Thymus (tissue), 11 donors: Measurements from ENCODE around the gene DYNC1H1. TPM values are rescaled to one million over a fixed set of nuclear protein-coding genes. Genes with fewer than 3 reads are reported as not detected.
"Not testable (repeated sequence)": the region's sequence is repeated elsewhere in the genome, so short reads cannot be mapped to it uniquely, and the experiment has no call there.

Experiments
- DNase-seq, 9 donors: peaks; one replicate each; pipeline ENCODE4 v3.0.0-alpha.2; 2013; ENCODE audit warnings: low spot score in 9 of 9, low read depth in 6 of 9, missing footprints in 1 of 9
- H3K27ac ChIP-seq, 2 donors: one replicate each; pipeline ENCODE4 v1.5.1; 2013; ENCODE audit warnings: control low read depth in 1 of 2, low read depth in 1 of 2, low read length in 1 of 2, mild to moderate bottlenecking in 1 of 2, moderate library complexity in 1 of 2
- H3K27me3 ChIP-seq, 2 donors: one replicate each; pipeline ENCODE4 v1.5.1; 2013; ENCODE audit warnings: low read length in 1 of 2; ENCODE audit not compliant: control insufficient read depth in 2 of 2, insufficient read depth in 1 of 2
- H3K36me3 ChIP-seq, 2 donors: one replicate each; pipeline ENCODE4 v1.5.1; 2013; ENCODE audit warnings: low read length in 1 of 2, mild to moderate bottlenecking in 1 of 2, moderate library complexity in 1 of 2; ENCODE audit not compliant: control insufficient read depth in 2 of 2, insufficient read depth in 2 of 2
- H3K4me1 ChIP-seq, 2 donors: one replicate each; pipeline ENCODE4 v1.5.1; 2013; ENCODE audit warnings: low read length in 2 of 2; ENCODE audit not compliant: control insufficient read depth in 2 of 2, insufficient read depth in 2 of 2
- H3K4me3 ChIP-seq, 2 donors: one replicate each; pipeline ENCODE4 v1.5.1; 2013; ENCODE audit warnings: low read length in 2 of 2, control low read depth in 1 of 2, mild to moderate bottlenecking in 1 of 2
- H3K9me3 ChIP-seq, 2 donors: one replicate each; pipeline ENCODE4 v1.5.1; 2013; ENCODE audit warnings: low read length in 1 of 2, mild to moderate bottlenecking in 1 of 2; ENCODE audit not compliant: control insufficient read depth in 2 of 2, insufficient read depth in 1 of 2
- WGBS: extraction: QIAGEN DNeasy Blood & Tissue Kit; methylation state at CpG from one replicate; pipeline ENCODE4 v1.1.7; 2013; 5-methylcytosine and 5-hydroxymethylcytosine counted together
- polyA plus RNA-seq: library from polyadenylated mRNA; stranded (reverse); fragments of 200-250 nt; gene quantifications from one replicate; pipeline ENCODE4 v1.2.3, GENCODE V29; 2013
- total RNA-seq: library from RNA; stranded (reverse); fragments of 120-200 nt; gene quantifications from one replicate; pipeline ENCODE4 v1.2.4, GENCODE V29; 2013
- donor health status: healthy.

The DYNC1H1 gene
- total and polyA plus RNA-seq, 2 donors, result 111 to 114 TPM

DNA sequence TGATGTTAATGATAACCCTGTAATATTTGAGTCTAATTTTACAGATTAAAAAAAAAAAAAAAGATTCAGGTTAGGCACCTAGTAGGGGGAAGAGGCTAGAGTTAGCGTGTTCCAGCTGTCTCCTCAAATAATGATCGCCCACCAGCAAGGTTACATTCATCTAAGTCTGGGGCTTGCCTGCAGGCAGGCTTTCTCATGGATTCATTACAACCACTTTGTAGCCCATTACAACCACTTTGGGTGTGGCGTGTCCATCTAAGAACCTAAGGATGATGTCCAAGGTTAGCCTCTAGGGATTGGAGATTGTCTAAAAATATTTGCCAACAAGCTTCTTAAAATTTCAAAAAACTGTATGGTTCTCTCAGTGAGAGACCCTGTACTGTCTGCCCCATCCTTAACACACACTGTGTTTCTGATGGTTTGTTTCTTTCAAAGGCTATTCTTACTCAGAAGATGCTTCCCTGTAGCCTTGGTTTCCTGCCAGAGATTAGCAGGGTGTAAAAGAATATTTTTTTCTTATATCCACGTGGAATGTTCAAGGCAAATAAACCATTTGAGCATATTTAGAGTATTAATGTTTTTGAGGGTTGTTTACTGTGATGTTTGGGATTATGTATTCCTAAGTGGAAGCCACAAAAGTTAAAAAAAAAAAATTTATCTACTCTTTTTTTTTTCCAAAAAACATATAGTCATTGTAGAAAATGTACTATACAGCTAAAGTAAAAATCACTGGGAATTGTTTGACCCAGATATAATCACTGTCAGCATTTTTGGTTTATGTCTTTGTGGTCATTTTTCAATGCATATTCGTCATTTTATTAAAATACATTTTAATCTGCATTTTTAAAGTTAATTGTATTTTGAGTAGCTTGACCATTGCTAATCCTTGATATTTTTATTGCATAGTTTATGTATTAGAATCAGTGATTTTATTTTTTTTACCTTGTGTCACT, 1.7 kb downstream of the DYNC1H1 start:
- H3K36me3 ChIP-seq, result peaks cover 6 to 8% of the 10 kb centered on the region in 2 donors
- H3K27me3 ChIP-seq, result peaks cover 0 to 2% of the 10 kb centered on the region in 2 donors
- peaks cover 0 to 4% of the 10 kb centered on the region in 2 donors for H3K9me3 ChIP-seq
- H3K4me3 ChIP-seq, result peak overlapping the region; percentile 89 to 98
- H3K27ac ChIP-seq, result no peak overlapping the region
- DNase-seq, result peak in 1 of 9 donors; percentile 18
- H3K4me1 ChIP-seq, result peaks cover 9 to 10% of the 10 kb centered on the region in 2 donors
- WGBS, result 72% methylated on average over 5 of the region's 5 CpGs

DNA sequence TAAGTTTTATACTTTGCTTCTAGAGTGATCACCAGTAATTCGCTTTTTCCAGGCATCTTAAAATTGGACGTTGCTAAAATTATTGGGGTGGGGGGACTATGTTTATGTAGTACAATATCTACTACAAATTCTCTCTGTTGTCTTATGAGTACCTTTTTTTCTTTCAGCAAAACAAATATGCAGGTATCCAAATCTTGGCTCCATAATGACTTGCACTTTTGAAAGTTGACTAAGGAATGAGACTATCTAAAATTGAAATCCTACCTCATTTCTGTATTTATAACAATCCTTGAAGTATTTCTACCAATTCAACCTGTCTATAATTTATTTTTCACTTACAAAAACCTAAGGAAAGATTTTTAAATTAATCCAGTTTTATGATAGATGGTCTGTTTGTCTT, 2.4 kb downstream of the DYNC1H1 start:
- H3K9me3 ChIP-seq, result no peaks in the 10 kb centered on the region
- H3K27me3 ChIP-seq, result peaks cover 0 to under 1% of the 10 kb centered on the region in 2 donors
- no peak overlapping the region for H3K4me3 ChIP-seq
- no peak overlapping the region for H3K27ac ChIP-seq
- no peak for DNase-seq
- H3K36me3 ChIP-seq, result peaks cover 6 to 8% of the 10 kb centered on the region in 2 donors
- 94% methylated on average over 2 of the region's 2 CpGs for WGBS
- H3K4me1 ChIP-seq, result peaks cover 6 to 10% of the 10 kb centered on the region in 2 donors

DNA sequence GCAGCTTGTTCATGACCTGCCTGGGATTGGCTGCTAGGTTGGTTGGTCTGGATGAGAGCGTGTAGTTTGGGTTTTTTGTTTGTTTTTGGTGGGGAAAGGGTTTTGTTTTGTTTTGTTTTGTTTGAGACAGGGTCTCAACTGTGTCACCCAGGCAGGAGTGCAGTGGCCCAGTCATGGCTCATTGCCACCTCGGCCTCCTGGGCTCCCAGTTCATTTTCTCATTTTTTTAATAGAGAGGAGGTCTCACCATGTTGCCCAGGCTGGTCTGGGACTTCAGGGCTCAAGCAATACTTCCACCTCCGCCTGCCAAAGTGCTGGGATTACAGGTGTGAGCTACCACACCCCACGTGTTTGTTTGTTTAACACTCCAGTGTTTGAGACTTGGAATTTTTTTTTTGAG, 3.8 kb downstream of the DYNC1H1 start:
- H3K27me3 ChIP-seq, result no peaks in the 10 kb centered on the region
- 96% methylated on average over 4 of the region's 4 CpGs for whole genome bisulfite sequencing
- H3K27ac ChIP-seq, result no peak overlapping the region
- H3K4me3 ChIP-seq, result no peak overlapping the region
- no peaks in the 10 kb centered on the region for H3K9me3 ChIP-seq
- no peak for DNase-seq
- peaks cover 6 to 8% of the 10 kb centered on the region in 2 donors for H3K36me3 ChIP-seq
- peaks cover 6 to 10% of the 10 kb centered on the region in 2 donors for H3K4me1 ChIP-seq

DNA sequence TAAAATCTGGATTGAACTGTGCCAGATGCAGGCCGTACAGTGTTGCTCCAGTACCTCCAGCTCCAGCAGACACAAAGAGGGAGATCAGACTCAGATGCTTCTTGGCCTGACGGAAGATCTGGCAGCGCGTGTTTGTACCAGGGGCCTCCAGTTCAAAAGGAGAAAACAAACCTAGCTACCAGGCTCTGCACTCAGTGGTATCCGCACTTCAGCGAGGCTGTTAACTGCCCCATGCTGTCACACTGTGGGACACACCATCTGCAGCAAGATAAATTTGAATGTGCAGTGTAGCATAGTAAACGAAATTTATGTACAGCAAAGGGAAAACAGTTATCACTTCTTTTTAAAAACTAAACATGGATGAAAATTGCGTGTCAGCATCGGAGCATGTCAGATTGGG, 5.1 kb downstream of the DYNC1H1 start:
- H3K4me3 ChIP-seq, result no peak overlapping the region

DNA sequence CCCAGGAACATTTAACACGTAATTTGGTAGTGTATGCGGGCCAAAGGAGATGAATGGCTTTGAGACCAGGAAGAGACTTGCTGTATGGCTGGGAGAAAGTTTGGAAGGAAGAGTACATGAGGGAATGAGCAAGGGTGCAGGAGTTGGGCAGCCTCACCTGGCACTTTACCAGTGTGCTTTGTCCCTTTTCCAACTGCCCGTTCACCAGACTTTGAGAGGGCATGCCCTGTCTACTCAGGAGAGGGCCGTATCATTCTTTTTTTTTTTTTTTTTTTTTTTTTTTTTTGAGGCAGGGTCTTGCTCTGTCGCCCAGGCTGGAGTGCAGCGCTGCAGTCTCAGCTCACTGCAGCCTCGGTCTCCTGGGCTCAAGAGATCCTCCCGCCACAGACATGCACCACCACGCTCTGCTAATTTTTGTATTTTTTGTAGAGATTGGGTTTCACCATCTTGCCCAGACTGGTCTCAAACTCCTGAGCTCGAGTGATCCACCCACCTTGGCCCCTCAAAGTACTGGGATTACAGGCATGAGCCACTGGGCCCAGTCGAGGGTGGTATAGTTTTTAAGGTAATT, 6.5 kb downstream of the DYNC1H1 start:
- peaks cover 0 to 4% of the 10 kb centered on the region in 2 donors for H3K4me1 ChIP-seq
- H3K36me3 ChIP-seq, result peaks cover 9 to 12% of the 10 kb centered on the region in 2 donors
- H3K4me3 ChIP-seq, result no peak overlapping the region
- H3K27me3 ChIP-seq, result no peaks in the 10 kb centered on the region
- no peak for DNase-seq
- no peaks in the 10 kb centered on the region for H3K9me3 ChIP-seq
- 94% methylated on average over 11 of the region's 11 CpGs for WGBS
- H3K27ac ChIP-seq, result no peak overlapping the region

More for the DNA sequence above, 5.1 kb downstream of the DYNC1H1 start:
- 89% methylated on average over 9 of the region's 9 CpGs for WGBS
- H3K27me3 ChIP-seq, result no peaks in the 10 kb centered on the region
- peaks cover 6 to 8% of the 10 kb centered on the region in 2 donors for H3K36me3 ChIP-seq
- H3K4me1 ChIP-seq, result peaks cover 0 to 10% of the 10 kb centered on the region in 2 donors
- no peak for DNase-seq
- H3K9me3 ChIP-seq, result no peaks in the 10 kb centered on the region
- no peak overlapping the region for H3K27ac ChIP-seq

DNA sequence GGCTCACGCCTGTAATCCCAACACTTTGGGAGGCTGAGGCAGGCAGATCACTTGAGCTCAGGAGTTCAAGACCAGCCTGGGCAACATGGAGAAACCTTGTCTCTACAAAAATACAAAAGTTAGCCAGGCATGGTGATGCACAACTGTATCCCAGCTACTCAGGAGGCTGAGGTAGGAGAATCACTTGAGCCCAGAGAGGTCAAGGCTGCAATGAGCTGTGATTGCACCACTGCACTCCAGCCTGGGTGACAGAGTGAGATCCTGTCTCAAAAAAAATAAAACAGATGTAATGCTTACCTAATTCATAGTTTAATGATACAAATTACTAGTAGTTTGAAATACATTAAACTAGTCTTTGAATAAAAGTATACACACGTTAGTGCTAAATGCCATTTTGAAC, 7.1 kb downstream of the DYNC1H1 start:
- H3K27ac ChIP-seq, H3K27me3 ChIP-seq, H3K4me1 ChIP-seq, H3K4me3 ChIP-seq, DNase-seq, H3K9me3 ChIP-seq: not testable (repeated sequence)
- WGBS, result 95% methylated on average over 2 of the region's 2 CpGs
- H3K36me3 ChIP-seq, result peaks cover 11 to 12% of the 10 kb centered on the region in 2 donors

DNA sequence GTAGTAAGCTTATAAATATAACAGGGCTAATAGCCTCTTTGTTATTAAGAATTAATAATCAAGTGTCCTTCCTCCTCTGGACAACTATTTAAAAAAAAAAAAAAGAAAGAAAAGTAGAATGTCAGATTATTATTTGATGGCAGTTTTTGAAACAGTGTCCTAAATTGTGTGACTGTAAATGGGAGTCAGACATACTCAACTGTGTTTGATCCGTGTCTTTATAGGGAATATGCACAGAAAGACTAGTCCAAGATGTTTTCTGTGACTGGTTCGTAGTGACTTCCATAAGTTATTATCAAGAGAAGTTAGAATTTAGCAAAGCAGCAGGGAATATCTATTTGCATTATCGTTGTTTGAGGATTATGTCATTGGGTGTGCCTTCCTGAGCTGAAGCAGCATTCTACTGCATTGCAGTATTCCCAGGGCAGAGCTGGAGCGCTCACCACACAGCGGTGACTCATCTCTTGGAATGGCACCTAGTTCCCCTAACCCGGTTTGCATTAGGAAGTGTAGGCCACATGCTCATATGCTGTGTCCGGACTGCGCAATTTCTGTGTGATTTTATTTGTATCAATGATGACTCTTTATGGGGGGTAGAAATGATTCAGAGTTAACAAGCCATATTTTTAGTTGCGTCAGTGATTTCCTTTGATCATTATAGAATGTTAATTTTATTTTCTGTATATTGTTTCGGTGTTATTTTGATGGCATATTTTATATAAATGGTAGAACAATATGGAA, 7.9 kb downstream of the DYNC1H1 start:
- Histone ChIP-seq H3K4me3 (no peak overlapping the region), H3K4me1 (peaks cover 0 to 3% of the 10 kb centered on the region in 2 donors), H3K9me3 (no peaks in the 10 kb centered on the region), H3K27me3 (no peaks in the 10 kb centered on the region), H3K27ac (no peak overlapping the region), H3K36me3 (peaks cover 12 to 19% of the 10 kb centered on the region in 2 donors)
- WGBS, result 94% methylated on average over 10 of the region's 10 CpGs
- no peak for DNase-seq

DNA sequence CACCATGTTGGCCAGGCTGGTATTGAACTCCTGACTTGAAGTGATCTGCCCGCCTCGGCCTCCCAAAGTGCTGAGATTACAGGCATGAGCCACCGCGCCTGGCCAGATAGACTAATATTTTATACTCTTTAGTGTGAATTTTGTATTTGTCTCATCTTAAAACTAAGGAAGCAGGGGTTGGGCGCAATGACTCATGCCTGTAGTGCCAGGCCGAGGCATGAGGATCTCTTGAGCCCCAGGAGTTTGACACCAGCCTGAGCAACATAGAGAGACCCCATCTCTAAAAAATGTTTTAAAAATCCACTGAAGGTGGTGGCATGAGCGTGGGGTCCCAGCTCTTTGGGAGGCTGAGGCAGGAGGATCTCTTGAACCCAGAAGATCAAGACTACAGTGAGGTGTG, 9.0 kb downstream of the DYNC1H1 start:
- no peaks in the 10 kb centered on the region for H3K27me3 ChIP-seq
- WGBS, result 99% methylated on average over 7 of the region's 7 CpGs
- peaks cover 15 to 29% of the 10 kb centered on the region in 2 donors for H3K36me3 ChIP-seq
- H3K9me3 ChIP-seq, result no peaks in the 10 kb centered on the region
- DNase-seq, result no peak
- no peak overlapping the region for H3K27ac ChIP-seq
- H3K4me3 ChIP-seq, result no peak overlapping the region
- no peaks in the 10 kb centered on the region for H3K4me1 ChIP-seq
